Activated naive CD4-positive, alpha-beta T cell treated with anti-CD3 and anti-CD28 coated beads, Interleukin-2, amount 50 U/mL, for 24 hours (primary cell): ENCODE measurements around the gene TSHZ1.

Experiments
- H3K27ac Mint-ChIP-seq: one replicate; pipeline ENCODE4 v1.8.0; 2021; ENCODE audit warnings: mild to moderate bottlenecking, mixed read lengths
- H3K27me3 Mint-ChIP-seq: one replicate; pipeline ENCODE4 v1.8.0; 2021; ENCODE audit warnings: mixed read lengths
- H3K36me3 Mint-ChIP-seq: one replicate; pipeline ENCODE4 v1.8.0; 2021; ENCODE audit warnings: mixed read lengths
- H3K4me1 Mint-ChIP-seq: one replicate; pipeline ENCODE4 v1.8.0; 2021; ENCODE audit warnings: mixed read lengths
- H3K4me3 Mint-ChIP-seq: one replicate; pipeline ENCODE4 v1.8.0; 2021; ENCODE audit warnings: mild to moderate bottlenecking, mixed read lengths
- H3K9me3 Mint-ChIP-seq: one replicate; pipeline ENCODE4 v1.8.0; 2021; ENCODE audit warnings: mixed read lengths

The TSHZ1 gene

GRCh38 chr18:75201282-75202270, 9.0 kb upstream of the TSHZ1 start:
- Mint-ChIP-seq H3K4me1 (peaks cover 66% of the 10 kb centered on the region), H3K36me3 (peaks cover 6% of the 10 kb centered on the region), H3K9me3 (no peaks in the 10 kb centered on the region), H3K27ac (no peak overlapping the region), H3K4me3 (no peak overlapping the region), H3K27me3 (no peaks in the 10 kb centered on the region)

GRCh38 chr18:75202696-75203365, 7.8 kb upstream of the TSHZ1 start:
- Mint-ChIP-seq H3K27me3 (no peaks in the 10 kb centered on the region), H3K27ac (no peak overlapping the region), H3K4me3 (no peak overlapping the region), H3K36me3 (peaks cover 6% of the 10 kb centered on the region), H3K9me3 (no peaks in the 10 kb centered on the region), H3K4me1 (peaks cover 67% of the 10 kb centered on the region)

- Mint-ChIP-seq H3K9me3 (no peaks in the 10 kb centered on the region), H3K4me1 (peaks cover 62% of the 10 kb centered on the region), H3K36me3 (peaks cover 6% of the 10 kb centered on the region), H3K4me3 (no peak overlapping the region), H3K27me3 (no peaks in the 10 kb centered on the region), H3K27ac (no peak overlapping the region)
Observed at GRCh38 chr18:75203416-75204268, 7.0 kb upstream of the TSHZ1 start.

GRCh38 chr18:75204269-75204731, 6.3 kb upstream of the TSHZ1 start:
- peaks cover 6% of the 10 kb centered on the region for H3K36me3 Mint-ChIP-seq
- H3K27ac Mint-ChIP-seq = no peak overlapping the region
- H3K4me3 Mint-ChIP-seq = no peak overlapping the region
- no peaks in the 10 kb centered on the region for H3K27me3 Mint-ChIP-seq
- no peaks in the 10 kb centered on the region for H3K9me3 Mint-ChIP-seq
- peaks cover 56% of the 10 kb centered on the region for H3K4me1 Mint-ChIP-seq

GRCh38 chr18:75204732-75205513, 5.7 kb upstream of the TSHZ1 start:
- peaks cover 52% of the 10 kb centered on the region for H3K4me1 Mint-ChIP-seq
- no peaks in the 10 kb centered on the region for H3K9me3 Mint-ChIP-seq
- no peaks in the 10 kb centered on the region for H3K27me3 Mint-ChIP-seq
- H3K4me3 Mint-ChIP-seq = peak overlapping the region; percentile 71
- peaks cover 6% of the 10 kb centered on the region for H3K36me3 Mint-ChIP-seq
- H3K27ac Mint-ChIP-seq = no peak overlapping the region

- Mint-ChIP-seq H3K27me3 (no peaks in the 10 kb centered on the region), H3K9me3 (no peaks in the 10 kb centered on the region), H3K4me1 (peaks cover 56% of the 10 kb centered on the region), H3K36me3 (peaks cover 6% of the 10 kb centered on the region), H3K4me3 (peak overlapping the region; percentile 71), H3K27ac (peak overlapping the region; percentile 26)
Observed at GRCh38 chr18:75205514-75206132, 5.0 kb upstream of the TSHZ1 start.

- H3K36me3 Mint-ChIP-seq = no peaks in the 10 kb centered on the region
- no peaks in the 10 kb centered on the region for H3K9me3 Mint-ChIP-seq
- peaks cover 58% of the 10 kb centered on the region for H3K4me1 Mint-ChIP-seq
- peak overlapping the region; percentile 15 for H3K27ac Mint-ChIP-seq
- H3K27me3 Mint-ChIP-seq = no peaks in the 10 kb centered on the region
- peak overlapping the region; percentile 93 for H3K4me3 Mint-ChIP-seq
Observed at GRCh38 chr18:75206452-75207309, 3.9 kb upstream of the TSHZ1 start.

- peaks cover 61% of the 10 kb centered on the region for H3K4me1 Mint-ChIP-seq
- peak overlapping the region; percentile 92 for H3K27ac Mint-ChIP-seq
Observed at GRCh38 chr18:75207310-75208154, 3.1 kb upstream of the TSHZ1 start.

GRCh38 chr18:75208155-75208835, 2.3 kb upstream of the TSHZ1 start:
- Mint-ChIP-seq H3K27ac (peak overlapping the region; percentile 92), H3K4me3 (peak overlapping the region; percentile 93), H3K4me1 (peaks cover 62% of the 10 kb centered on the region), H3K9me3 (no peaks in the 10 kb centered on the region), H3K27me3 (no peaks in the 10 kb centered on the region), H3K36me3 (no peaks in the 10 kb centered on the region)

More at GRCh38 chr18:75207310-75208154, 3.1 kb upstream of the TSHZ1 start:
- Mint-ChIP-seq H3K27me3 (no peaks in the 10 kb centered on the region), H3K4me3 (peak overlapping the region; percentile 93), H3K9me3 (no peaks in the 10 kb centered on the region), H3K36me3 (no peaks in the 10 kb centered on the region)

- peaks cover 63% of the 10 kb centered on the region for H3K4me1 Mint-ChIP-seq
- H3K9me3 Mint-ChIP-seq = no peaks in the 10 kb centered on the region
- no peaks in the 10 kb centered on the region for H3K27me3 Mint-ChIP-seq
- H3K36me3 Mint-ChIP-seq = no peaks in the 10 kb centered on the region
- peak overlapping the region; percentile 93 for H3K4me3 Mint-ChIP-seq
- no peak overlapping the region for H3K27ac Mint-ChIP-seq
Observed at GRCh38 chr18:75208836-75209128, 1.8 kb upstream of the TSHZ1 start.

- Mint-ChIP-seq H3K4me1 (peaks cover 68% of the 10 kb centered on the region), H3K9me3 (no peaks in the 10 kb centered on the region), H3K27ac (peak within 1 kb of the TSS; percentile 98), H3K4me3 (peak within 1 kb of the TSS; percentile 99), H3K27me3 (no peaks in the 10 kb centered on the region), H3K36me3 (no peaks in the 10 kb centered on the region)
Observed at GRCh38 chr18:75209129-75209950, 1.3 kb upstream of the TSHZ1 start, which contains the start of gene PTGR3. TSS of gene PTGR3 (minus strand) at chr18:75209139. CDS start at chr18:75209058, 81 bp downstream.

GRCh38 chr18:75209951-75210258, 692 bp upstream of the TSHZ1 start:
- Mint-ChIP-seq H3K9me3 (no peaks in the 10 kb centered on the region), H3K4me1 (peaks cover 72% of the 10 kb centered on the region), H3K36me3 (no peaks in the 10 kb centered on the region), H3K27me3 (no peaks in the 10 kb centered on the region), H3K27ac (peak overlapping the region; percentile 98), H3K4me3 (peak overlapping the region; percentile 99)
